Endothelial cell of hepatic sinusoid (primary cell): Measurements from ENCODE around the gene LHX5.

Source experiments
- in situ Hi-C: cut with HindIII; loops from 2 replicates; pipeline ENCODE4 v1.10.0; 2017; ENCODE audit warnings: low sequenced_read_pairs

Gene LHX5

DNA sequence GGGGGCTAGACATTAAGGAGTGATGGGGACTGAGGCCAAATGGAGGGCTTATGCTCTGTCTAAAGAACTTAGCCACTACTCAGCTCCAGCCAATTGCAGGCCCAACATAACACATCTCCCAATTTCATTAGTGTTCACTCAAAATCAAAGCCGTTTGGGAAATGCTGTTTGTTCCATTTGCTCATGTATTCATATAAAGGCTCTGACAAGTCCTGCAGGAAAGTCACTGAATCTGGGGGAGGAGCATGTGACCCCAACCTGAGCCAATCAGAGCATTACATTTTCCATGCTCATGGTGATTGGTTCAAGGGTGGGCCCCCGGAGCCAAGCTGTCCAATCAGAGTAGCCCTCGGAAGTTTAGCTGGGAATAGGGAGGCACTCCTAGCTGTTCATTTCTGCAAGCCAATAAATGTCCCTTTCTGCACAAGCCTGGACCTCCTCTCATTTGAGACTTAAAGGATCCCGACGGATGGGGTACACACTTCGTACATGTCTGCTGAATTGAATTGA lies 28.6 kb downstream of the LHX5 start:
- in situ Hi-C loops, result no loop called here

DNA sequence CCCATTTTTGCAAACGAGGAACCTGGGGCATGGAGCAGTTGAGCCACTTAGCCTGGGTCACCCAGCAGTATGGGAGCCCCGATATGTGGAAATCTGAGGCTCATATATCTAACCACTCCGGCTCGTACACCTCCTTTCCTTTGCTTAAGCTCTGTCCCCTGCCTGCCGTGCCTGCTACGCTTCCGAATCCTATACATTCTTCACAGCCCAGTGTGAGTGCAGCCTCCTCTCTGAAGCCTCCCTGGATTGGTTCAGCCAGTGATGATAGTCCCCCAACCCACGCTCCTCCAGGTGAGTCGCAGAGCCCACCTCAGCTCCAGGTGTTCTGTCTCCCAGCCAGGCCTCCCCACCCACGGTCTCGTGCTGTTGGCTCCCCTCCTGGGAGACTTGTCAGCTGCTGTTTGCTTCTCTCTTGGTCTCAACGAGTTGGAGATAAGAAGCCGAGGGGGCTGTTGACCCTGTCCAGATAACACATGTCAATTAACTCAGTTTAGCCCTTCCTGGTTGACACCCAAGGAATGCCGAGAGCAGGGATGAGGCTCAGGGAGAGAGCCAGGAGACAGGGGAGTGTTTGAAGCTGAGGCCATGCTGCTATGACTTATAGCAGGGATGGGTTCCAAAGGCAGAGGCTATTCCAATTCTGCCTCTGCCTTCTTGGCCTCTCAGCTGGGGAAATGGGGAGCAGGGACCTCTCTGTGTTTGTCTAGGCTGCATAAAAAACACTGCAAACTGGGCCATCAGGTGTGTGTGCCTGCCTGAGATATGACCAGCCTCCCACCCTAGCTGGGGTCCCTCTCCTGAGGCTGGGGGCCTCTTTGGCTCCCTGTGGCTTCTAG lies 30.5 kb downstream of the LHX5 start:
- in situ Hi-C loops, result no loop called here

DNA sequence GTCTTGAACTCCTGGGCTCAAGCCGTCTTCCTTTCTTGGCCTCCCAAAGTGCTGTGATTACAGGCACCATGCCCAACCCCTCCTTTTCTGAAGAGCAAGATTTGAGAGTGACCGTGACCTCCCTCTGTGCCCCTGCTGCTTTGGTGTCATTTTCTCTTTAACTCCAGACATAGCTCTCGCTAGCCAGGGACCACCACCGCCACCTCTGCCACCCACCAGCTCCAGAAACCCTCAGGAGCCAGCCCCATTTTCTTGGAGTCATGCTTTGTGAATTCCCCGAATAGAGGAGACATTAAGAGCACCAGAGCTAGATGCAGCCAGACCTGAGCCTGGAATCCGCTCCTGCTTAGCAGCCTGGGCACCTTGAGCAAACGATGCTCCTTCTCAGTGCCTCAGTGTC lies 31.3 kb downstream of the LHX5 start:
- in situ Hi-C loops, result no loop called here

DNA sequence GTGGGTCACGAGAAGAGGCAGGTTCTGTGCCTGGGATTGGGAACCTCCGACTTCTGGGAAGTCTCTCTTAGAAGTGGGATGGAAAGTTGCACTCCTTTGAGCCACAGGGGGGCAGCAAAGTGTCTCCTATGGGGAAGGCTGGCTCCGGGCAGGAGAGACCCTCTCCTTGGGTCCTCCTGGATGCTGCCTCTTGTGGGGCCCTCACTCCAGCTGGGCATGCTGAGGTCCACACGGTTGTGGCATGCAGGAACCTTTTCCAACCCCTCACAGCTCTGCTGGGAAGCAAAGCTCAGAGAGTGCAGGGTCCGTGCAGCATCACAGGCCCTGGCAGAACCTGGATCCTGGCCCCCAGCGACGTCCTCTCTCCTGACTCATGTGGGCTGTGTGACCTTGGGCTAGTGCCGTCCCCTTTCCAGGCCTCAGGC lies 32.1 kb downstream of the LHX5 start:
- in situ Hi-C loops, result no loop called here

DNA sequence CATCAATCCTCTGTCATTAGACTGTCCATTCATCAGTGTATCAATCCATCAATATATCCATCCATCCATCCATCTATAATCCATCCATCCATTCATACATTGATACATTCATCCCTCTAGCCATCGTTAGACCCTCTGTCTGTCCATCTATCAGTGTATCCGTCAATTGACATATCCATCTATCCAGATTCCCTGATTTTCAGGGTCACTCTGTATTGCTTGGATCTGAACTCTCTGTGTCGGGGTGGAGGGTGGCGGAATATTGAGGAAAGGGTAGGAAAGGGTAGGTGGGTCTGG lies 32.4 kb downstream of the LHX5 start:
- in situ Hi-C loops, result no loop called here

DNA sequence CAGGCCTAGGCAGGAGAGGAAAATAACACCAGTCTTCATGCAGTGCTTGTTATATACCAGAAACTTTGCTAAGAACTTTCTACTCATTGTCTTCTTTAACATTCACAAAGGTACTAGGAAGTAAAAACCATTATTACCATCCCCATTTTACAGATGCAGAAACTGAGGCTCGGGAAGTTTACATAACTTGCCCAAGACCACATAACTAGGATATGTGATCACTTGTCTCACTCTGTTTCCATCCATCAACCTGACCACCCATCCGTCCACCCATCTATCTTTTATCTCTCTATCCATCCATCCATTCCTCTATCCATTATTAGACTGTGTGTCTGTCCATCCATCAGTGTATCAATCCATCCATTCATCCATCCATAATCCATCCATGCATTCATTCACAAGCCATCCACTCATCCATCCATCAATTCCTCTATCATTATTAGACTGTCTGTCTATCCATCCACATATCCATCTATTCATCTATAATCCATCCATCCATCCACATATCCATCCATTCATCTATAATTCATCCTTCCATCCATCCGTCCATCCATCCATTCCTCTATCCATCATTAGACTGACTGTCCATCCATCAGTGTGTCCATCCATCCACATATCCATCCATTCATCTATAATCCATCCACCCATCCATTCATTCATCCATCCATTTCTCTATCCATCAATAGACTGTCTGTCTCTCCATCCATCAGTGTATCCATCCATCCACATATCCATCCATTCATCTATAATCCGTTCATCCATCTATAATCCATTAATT lies 33.0 kb downstream of the LHX5 start:
- in situ Hi-C loops, result no loop called here

DNA sequence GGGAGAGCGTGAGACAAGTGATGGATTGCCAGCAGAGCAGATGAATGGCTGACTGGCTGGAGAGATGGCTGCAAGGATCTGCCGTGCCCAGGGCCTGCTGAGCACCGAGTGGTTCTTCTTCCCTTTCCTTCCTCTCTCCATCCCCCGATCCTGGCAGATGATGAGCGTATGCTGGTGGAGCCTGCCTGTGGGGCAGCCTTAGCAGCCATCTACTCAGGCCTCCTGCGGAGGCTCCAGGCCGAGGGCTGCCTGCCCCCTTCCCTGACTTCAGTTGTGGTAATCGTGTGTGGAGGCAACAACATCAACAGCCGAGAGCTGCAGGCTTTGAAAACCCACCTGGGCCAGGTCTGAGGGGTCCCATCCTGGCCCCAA lies 34.0 kb downstream of the LHX5 start:
- in situ Hi-C loops, result no loop called here

DNA sequence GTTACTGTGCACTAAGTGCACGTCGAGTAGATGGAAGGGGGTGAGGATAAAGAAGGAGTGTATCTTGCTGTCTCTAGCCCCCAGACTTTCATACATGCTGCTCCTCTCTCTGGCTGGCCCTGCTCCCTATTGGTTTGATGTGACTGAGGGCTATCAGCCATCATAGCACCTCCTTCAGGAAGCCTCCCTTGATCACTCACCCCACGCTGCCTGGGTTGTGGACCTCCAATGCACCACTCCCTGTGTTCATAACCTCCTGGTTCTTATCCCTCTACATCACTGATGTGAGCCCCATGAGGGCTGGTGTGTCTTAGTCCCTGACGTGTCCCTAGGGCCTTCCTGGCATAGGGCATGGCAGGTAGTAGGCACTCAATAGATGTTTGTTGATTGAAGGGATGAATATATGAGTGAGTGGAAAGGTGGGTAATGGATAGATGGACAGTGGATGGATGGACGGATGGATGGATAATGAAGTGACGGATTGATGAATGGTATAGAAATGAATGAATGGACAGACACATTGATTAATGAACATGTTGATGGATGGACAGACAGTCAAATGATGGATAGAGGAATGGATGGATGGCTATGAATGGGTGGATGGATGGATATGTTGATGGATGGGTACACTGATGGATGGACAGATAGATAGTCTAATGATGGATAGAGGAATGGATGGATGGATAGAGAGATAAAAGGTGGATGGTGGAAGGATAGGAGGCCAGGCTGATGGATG lies 34.5 kb downstream of the LHX5 start:
- in situ Hi-C loops, result no loop called here

DNA sequence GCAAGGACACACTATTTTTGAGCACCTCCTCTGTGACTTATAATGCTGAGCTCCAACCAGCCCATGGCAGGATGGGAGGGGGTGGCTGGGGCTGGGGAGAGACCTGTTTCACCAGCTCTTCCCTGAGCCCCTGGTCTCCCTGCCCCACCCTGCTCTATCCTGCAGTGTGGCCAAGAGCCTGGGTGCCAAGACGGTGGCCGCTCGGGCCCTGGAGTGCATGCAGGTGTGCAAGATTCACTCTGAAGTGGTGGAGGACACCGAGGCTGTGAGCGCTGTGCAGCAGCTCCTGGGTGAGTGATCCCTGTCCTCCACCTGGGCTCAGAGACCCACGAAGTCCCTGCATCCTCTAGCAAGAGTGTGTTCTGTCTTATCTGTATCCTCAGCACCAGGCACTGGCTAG lies 35.1 kb downstream of the LHX5 start:
- in situ Hi-C loops, result no loop called here

DNA sequence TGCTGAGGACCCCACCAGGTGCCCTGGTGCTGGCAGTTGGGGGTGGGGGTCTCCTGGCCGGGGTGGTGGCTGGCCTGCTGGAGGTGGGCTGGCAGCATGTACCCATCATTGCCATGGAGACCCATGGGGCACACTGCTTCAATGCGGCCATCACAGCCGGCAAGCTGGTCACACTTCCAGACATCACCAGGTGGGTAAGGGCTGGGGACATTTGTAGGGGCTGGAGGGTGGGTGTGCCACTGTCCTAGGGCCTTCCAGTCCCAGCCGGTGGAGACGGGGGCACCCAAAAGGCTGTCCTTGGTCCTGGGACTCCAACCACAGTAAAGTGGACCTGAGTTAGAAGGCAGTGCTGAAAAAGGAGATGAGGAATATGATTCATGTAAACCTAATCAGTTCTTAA lies 36.3 kb downstream of the LHX5 start:
- in situ Hi-C loops, result no loop called here

DNA sequence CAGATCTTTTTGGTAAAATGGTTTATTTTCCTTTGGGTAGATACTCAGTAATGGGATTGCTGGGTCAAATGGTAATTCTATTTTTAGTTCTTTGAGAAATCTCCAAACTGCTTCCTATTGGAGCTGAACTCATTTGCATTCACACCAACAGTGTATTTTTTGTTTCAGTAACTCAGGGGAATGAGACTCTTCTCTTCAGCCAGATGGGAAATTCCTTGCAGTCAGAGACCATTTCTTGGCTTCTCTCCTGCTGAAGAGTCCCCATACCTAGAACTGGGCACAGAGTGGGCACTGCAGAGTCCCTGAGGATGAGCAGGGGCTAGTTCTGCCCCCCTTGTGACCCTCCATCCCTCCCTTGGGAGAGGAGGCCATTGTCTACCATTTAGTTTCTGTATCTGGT lies 38.7 kb downstream of the LHX5 start:
- in situ Hi-C loops, result no loop called here

DNA sequence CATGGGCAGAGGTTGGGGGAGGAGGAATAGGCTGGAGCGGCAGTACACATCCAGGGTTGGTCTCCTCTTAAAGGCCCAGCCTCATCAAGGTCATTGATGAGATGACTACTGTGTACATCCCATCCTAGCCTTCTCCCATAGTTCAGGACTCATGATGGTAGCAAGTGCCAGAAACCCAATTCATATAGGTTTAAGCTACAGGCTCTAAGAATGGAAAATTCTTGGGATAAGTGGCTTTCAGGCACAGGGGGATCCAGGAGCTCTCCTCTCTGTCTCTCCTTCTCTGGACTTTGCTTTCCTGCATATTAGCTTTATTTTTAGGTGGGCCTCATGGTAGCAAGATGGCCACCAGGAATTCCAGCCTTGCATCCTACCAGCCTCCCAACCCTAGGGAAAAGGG lies 43.2 kb downstream of the LHX5 start:
- in situ Hi-C loops, result no loop called here

DNA sequence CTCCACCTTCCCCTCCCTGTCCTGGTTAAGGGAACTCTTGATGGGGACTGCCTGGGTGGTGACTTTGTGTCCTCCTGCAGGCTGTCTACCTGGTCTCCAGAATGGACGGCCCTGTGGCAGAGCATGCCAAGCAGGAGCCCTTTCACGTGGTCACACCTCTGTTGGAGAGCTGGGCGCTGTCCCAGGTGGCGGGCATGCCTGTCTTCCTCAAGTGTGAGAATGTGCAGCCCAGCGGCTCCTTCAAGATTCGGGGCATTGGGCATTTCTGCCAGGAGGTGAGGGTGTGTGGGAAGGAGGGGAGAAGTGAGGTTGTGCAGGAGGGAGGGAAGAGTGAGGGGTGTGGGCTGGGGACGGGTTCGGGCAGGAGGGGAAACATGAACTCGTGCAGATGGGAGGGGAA lies 43.8 kb downstream of the LHX5 start:
- in situ Hi-C loops, result no loop called here

DNA sequence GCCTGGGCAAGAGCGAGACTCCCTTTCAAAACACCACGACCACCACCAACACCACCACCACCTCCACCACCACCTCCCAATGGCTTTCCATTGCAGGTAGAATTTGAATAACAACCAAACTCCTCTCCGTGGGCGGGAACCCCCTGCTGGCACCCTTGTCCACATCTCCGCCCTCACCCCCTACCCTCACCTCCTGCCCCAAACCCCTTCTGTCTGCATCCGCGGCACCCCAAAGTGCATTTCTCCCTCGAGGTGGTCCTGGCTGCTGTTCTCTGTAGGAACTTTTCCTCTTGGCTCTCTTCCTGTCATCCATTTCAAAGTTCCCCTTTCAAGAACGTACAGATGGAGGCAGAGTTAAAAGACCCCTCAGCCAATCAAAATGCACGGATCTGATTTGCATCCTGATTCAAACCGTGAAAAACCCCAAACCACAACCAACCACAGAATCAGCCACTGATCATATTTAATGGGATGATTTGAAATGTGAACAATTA lies 45.7 kb downstream of the LHX5 start:
- in situ Hi-C loops, result no loop called here

DNA sequence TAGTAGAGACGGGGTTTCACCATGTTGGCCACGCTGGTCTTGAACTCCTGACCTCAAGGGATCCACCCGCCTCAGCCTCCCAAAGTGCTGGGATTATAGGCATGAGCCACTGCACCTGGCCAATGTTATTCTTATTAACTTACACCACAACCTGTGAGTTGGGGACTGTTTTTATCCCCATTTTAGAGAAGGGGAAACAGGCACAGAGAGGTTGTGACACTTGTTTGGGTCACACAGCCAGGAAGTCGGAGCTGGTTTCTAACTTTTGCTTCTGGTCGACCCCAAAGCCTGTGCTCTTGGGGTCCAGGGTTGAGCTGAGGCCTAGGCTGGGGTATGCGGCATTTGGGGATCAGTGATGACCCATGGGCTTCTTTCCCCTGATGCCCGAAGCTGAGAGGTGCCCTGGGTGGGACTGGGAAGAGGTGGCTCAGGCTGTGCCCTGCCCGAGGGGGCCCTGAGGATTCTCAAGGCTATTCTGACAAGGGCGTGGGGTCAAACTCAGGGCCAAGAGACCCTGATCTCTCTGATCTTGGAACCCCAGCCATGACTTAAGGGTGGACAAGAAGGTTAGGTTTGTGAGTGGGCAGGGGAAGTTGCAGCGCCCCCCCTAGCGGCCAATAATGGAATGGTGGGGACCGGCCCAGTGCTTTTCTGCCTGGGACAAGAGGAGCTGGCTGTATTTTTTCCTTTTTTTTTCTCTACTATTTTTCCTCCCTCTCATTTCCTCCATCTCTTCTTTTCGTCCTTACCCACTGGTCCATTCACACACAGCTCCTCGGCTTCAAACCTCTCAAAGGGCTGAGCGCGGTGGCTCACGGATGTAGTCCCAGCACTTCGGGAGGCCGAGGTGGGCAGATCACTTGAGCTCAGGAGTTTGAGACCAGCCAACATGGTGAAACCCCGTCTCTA lies 46.5 kb downstream of the LHX5 start:
- in situ Hi-C loops, result no loop called here

DNA sequence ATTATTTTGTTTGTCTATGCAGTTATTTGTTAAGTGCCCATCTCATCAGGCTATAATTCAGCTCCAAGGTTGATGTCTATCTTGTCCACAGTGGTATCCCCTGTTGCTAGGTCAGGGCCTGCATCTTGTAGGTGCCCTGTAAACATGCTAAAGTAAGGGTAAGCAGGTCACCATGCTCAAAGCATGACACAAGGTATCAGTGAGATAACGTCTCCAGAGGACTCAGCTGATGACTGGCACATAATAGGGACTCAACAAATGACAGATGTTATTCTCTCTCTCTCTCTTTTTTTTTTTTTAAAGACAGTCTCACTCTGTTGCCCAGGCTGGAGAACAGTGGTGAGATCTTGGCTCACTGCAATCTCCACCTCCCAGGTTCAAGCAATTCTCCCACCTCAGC lies 47.2 kb downstream of the LHX5 start:
- in situ Hi-C loops, result no loop called here

DNA sequence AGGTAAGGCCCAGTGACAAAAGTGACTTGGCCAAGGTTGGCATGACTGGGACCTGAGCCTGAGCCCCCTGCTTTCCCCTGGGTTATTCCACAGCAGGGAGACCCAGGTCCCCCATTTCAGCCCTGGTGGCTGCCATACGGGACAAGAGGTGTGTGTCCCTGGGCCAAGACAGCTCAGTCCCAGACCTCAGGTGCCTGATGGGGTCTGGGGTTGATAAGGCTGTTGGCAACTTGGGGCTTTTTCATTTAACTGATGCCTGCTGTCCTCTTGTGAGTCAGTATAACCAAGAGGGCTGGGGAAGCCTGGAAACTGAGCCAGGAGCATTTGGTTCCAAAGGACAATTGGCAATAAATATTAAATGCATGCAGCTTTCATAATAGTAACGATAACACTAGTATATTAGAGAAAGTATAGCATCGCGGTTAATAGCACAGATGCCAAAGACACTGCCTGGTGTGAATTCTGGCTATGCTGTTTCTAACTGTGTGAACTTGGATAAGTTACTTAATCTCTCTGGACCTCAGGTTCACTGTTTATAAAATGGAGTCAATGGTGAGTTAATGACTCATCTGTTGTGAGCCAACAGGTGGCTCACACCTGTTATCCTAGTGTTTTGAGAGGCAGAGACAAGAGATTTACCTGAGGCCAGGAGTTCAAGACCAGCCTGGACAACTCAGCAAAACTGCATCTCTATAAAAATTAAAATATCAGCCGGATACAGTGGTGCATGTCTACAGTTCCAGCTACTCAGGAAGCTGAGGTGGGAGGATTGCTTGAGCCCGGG lies 48.6 kb downstream of the LHX5 start:
- in situ Hi-C loops, result no loop called here

DNA sequence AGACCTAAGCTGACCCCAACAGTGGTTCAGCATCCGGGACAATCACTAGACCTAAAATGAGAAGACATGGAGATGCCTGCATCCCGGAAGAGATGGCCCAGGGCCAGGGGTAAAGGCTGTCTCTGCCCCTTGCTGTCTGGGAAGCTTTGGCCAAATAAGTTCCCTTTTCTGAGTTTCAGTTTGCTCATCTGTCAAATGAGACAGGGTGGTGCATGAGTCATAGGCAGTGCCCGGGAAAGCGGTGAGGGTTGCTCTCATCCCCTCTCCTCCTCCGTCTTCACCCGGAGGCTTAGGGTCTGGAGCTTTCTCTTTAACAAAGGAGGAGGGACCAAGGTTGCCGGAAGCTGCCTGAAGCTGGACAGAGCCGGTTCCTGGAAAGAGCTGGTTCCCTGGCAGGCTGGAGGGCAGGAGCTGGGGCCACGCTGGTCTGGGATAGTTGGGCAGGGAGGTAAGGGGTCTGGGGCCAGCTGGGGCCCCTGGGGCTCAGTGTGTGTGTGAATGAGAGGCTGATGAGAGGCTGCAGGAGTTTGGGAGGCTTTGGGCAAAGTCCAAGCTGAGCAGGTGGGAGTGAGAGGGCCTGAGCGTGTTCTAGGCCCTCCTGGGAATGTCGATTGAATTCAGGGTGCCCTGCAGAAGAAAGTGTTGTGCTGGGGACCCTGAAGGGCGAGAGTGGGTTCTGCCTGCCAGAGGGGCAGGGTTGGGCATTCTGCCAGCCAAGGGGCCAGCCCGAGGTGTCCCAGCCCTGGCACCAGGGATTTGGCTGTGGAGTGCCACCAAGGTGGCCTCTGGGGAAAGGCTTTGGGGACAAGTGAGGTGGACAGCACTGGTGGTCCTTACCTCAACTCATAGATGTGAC lies 49.4 kb downstream of the LHX5 start, which contains the start of gene SDSL:
Gene SDSL (plus strand): TSS at position 351 of the 856 bp plus-strand sequence. CDS start 5,603 bp downstream, outside the sequence.
- in situ Hi-C loops, result no loop called here
